Ovary (tissue), 3 donors: ENCODE data around the gene CP.

Experiments
- EP300 ChIP-seq: sonication (generic); formaldehyde crosslinking; IDR thresholded peaks from one replicate; pipeline ENCODE4 v1.6.1; 2017; ENCODE audit warnings: antibody characterized with exemption
- TF ChIP-seq, protein P1 (sequence below), 3 donors: fragments of 450-650 bp in 2 of 3; fragments of 200-600 bp in 1 of 3; IDR thresholded peaks; one replicate each; pipeline versions ENCODE4 v1.5.1 to v1.8.0; 2016 to 2022; ENCODE audit warnings: antibody characterized with exemption in 3 of 3, mild to moderate bottlenecking in 1 of 3
- donor health status: DM: no; HTN: no; CAD: no.

DNA sequence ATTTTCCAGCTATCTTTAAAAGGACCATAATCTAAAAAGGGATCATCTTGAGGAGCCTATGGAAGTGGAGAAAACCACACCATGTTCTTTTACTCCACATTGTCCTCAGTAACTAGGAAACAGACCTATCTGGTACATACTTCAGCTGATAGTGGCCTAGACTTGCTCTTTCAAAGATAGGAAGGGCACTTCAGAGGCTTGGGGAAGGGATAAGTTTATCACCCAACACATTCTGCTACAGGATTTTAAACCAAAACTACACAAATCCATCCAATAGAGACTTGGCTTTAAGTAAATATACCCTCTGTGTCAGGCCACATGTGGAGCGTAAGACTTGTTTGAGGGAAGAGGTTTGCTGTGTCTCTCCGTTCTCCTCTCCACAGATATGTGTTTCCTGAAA, 35.4 kb downstream of the CP start:
- TF ChIP-seq, protein P1, sequence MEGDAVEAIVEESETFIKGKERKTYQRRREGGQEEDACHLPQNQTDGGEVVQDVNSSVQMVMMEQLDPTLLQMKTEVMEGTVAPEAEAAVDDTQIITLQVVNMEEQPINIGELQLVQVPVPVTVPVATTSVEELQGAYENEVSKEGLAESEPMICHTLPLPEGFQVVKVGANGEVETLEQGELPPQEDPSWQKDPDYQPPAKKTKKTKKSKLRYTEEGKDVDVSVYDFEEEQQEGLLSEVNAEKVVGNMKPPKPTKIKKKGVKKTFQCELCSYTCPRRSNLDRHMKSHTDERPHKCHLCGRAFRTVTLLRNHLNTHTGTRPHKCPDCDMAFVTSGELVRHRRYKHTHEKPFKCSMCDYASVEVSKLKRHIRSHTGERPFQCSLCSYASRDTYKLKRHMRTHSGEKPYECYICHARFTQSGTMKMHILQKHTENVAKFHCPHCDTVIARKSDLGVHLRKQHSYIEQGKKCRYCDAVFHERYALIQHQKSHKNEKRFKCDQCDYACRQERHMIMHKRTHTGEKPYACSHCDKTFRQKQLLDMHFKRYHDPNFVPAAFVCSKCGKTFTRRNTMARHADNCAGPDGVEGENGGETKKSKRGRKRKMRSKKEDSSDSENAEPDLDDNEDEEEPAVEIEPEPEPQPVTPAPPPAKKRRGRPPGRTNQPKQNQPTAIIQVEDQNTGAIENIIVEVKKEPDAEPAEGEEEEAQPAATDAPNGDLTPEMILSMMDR (IDR thresholded peaks at IDR 0.05), result no peak
- no peak for TF ChIP-seq EP300
